GM19099 (cell line): ENCODE measurements around the gene PAX8.

Source experiments
- POLR2A ChIP-seq: IDR thresholded peaks from 3 replicates; pipeline ENCODE4 v1.6.1; 2011; ENCODE audit warnings: low read depth; ENCODE audit not compliant: insufficient read length; ENCODE audit errors: extremely low read depth

PAX8 gene

GRCh38 chr2:113278073-113278741 lies 514 bp downstream of the PAX8 start:
- TF ChIP-seq POLR2A: no peak

- TF ChIP-seq POLR2A: no peak
Measured at GRCh38 chr2:113277474-113278072, 1.1 kb downstream of the PAX8 start.

GRCh38 chr2:113276761-113277425 lies 1.8 kb downstream of the PAX8 start:
- TF ChIP-seq POLR2A: no peak

GRCh38 chr2:113276216-113276760 lies 2.4 kb downstream of the PAX8 start:
- no peak for TF ChIP-seq POLR2A

DNA sequence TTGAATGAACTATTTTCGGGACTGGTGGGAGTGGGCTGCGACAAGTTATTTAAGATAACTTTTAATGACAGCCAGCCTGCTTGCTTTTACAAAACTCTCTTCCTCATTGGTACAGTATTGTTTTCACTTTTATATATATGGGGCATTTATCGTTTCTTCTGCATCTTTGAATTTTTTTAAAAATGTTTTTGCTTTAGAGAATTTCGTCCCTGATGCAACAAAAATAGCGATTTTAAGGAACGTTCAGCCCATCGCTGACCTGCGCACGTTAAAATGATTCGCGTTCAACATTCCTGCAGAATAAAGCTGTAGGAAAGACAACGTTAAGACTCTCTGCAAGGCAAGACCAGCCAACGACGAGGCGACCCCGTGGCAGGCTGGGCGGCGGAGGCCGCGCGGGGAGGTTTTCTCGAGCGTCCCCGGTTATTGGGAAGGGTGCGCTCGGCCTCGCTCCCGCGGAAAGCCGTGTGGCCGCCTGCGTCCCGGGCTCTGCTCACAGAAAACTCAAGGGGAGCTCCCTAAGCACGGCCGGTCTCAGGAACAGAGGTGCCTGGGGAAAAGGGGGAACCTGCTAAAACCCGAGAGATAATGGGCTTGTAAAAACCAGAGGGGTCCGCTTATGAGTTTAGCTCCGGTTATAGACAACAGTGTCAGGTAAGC lies 3.0 kb downstream of the PAX8 start:
- TF ChIP-seq POLR2A: no peak

- TF ChIP-seq POLR2A: no peak
Measured at GRCh38 chr2:113274432-113274831, 4.3 kb downstream of the PAX8 start.

- no peak for TF ChIP-seq POLR2A
Measured at GRCh38 chr2:113273981-113274380, 4.7 kb downstream of the PAX8 start.

- TF ChIP-seq POLR2A: no peak
Measured at GRCh38 chr2:113273027-113273551, 5.6 kb downstream of the PAX8 start.

DNA sequence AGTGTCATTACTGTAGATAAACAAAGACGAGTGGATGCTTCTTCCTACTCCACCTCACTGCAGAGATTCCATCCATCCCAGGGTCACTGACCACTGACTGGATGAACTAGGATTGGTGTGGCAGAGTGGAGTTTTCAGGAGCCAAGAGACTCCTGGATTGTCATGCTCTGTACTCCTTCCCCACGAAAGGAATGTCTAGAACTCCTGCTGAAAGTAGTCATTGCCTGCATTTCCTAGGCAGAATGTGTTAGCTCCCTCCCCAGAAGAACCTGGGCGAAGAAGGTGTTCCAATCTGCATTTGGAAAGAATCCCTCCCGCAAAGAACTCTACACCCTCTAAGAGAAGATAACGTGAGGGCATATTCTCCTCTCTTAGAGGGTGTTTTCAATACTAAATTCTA lies 6.2 kb downstream of the PAX8 start:
- no peak for TF ChIP-seq POLR2A

- no peak for TF ChIP-seq POLR2A
Measured at GRCh38 chr2:113268621-113269360, 9.9 kb downstream of the PAX8 start.

- TF ChIP-seq POLR2A: no peak
Measured at GRCh38 chr2:113266431-113266830, 12.3 kb downstream of the PAX8 start.

GRCh38 chr2:113264713-113265403 lies 13.9 kb downstream of the PAX8 start:
- no peak for TF ChIP-seq POLR2A

DNA sequence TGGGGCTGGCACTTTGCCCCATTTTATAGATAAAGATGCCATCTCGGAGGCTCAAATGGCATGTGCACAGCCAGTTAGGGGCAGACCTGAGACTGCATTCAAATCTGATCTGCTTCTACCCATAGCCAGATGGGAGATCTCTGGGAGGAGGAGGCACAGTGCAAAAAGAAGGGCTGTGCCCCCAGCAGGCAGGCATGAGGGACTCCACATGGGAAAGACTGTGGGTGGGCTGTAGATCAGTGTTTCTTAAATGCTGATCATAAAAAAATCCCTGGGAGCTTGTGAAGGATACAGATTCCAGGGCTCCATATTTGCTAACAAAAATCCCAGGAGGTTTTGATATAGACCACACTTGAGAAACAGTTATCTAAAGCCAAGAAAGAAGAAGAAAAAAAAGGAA lies 15.2 kb downstream of the PAX8 start:
- TF ChIP-seq POLR2A: no peak

DNA sequence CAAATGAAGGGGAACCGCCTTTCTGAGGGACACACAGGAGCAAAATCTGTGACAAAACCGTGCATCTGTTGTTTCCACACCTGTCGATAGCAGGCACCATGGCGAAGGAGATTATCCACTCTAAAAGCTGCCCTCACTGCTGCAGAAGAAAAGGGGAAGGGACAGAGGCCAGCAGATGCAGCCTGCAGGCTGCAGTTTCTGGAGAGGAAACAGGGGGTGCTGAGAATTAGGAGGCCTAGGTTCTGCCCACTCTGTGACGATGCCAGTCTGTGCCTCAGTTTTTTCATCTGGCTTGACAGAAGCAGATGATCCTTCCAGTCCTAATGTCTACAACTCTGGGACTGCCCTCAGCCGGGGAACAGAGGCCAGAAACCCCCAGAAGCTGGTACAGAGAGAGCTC lies 17.7 kb downstream of the PAX8 start:
- TF ChIP-seq POLR2A: no peak
